ENCODE measurements around the gene PXMP4.

The PXMP4 gene

DNA sequence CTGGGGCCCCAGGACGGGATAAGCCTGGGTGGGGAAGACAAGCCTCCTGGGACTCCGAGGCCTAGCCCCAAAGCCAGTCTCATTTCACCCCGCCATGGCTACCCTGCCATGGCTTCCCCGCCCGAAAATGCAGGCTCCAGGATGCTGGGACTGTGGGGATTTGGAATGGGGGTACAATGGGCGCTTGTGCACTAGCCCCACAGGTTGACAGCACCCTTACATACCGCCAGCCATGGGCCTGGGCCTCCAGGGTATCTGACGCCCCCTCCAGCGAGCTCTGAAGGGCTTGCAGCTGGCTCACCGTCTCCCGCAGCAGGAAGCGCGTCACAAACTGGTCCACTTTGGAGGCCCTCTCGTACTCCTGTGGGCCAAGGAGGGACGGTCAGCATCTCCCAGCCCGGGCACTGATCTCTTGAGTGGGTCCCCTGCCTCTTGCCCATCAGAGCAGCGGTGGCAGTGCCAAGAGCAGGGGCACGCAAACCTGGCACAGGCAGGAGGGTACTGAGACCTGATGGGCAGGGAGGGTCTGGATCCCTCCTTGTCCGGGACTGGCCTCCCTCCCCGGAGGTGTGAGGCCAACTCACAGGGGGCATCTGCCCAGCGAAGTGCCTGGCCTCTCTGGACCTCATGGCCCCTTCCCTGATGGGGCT, 60.0 kb downstream of the PXMP4 start:
- Histone ChIP-seq H3K9me3 (ENCODE audit: control insufficient read depth, insufficient read depth, low read length) (no peaks in the 10 kb centered on the region), H3K4me1 (ENCODE audit: control insufficient read depth, insufficient read depth, low read length) (peaks cover 3% of the 10 kb centered on the region), H3K4me3 (ENCODE audit: low read depth, low read length) (no peak overlapping the region), H3K36me3 (ENCODE audit: control insufficient read depth, insufficient read depth, low read length) (peaks cover 11% of the 10 kb centered on the region), H3K27me3 (ENCODE audit: control insufficient read depth, insufficient read depth, low read length) (no peaks in the 10 kb centered on the region), H3K9ac (ENCODE audit: low read depth, low read length) (no peak overlapping the region)

- Histone ChIP-seq H3K9me3 (ENCODE audit: control insufficient read depth, insufficient read depth, low read length) (no peaks in the 10 kb centered on the region), H3K27me3 (ENCODE audit: control insufficient read depth, insufficient read depth, low read length) (no peaks in the 10 kb centered on the region), H3K4me1 (ENCODE audit: control insufficient read depth, insufficient read depth, low read length) (peaks cover 3% of the 10 kb centered on the region), H3K9ac (ENCODE audit: low read depth, low read length) (no peak overlapping the region), H3K36me3 (ENCODE audit: control insufficient read depth, insufficient read depth, low read length) (peaks cover 11% of the 10 kb centered on the region), H3K4me3 (ENCODE audit: low read depth, low read length) (no peak overlapping the region)
Observed at GRCh38 chr20:33659341-33660034, 60.6 kb downstream of the PXMP4 start.

- peaks cover 11% of the 10 kb centered on the region for H3K36me3 ChIP-seq (ENCODE audit: control insufficient read depth, insufficient read depth, low read length)
- H3K27me3 ChIP-seq (ENCODE audit: control insufficient read depth, insufficient read depth, low read length) = no peaks in the 10 kb centered on the region
- no peak overlapping the region for H3K9ac ChIP-seq (ENCODE audit: low read depth, low read length)
- H3K9me3 ChIP-seq (ENCODE audit: control insufficient read depth, insufficient read depth, low read length) = no peaks in the 10 kb centered on the region
- no peak overlapping the region for H3K4me3 ChIP-seq (ENCODE audit: low read depth, low read length)
- peaks cover 3% of the 10 kb centered on the region for H3K4me1 ChIP-seq (ENCODE audit: control insufficient read depth, insufficient read depth, low read length)
Observed at GRCh38 chr20:33658929-33659328, 61.2 kb downstream of the PXMP4 start.

DNA sequence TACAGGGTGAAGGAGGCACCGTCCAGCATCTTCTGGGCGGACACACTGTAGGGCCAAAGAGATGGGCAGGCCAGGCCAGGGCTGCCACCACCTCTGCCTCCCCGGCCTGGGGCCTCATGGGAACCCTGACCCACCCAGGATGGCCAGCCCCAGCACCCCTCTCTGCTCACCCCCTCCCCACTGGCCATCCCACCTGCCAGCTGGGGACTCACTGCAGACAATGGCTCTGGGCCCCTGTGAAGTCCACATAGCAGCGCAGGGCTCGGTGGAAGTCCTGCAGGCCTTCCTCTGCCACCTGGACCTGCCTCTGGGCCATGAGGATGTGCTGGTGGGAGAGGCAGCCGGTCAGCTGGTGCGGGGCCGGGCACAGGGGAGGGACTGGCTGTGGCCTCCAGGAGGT, 61.6 kb downstream of the PXMP4 start:
- Histone ChIP-seq H3K9ac (ENCODE audit: low read depth, low read length) (no peak overlapping the region), H3K9me3 (ENCODE audit: control insufficient read depth, insufficient read depth, low read length) (no peaks in the 10 kb centered on the region), H3K4me3 (ENCODE audit: low read depth, low read length) (no peak overlapping the region), H3K4me1 (ENCODE audit: control insufficient read depth, insufficient read depth, low read length) (peaks cover 3% of the 10 kb centered on the region), H3K36me3 (ENCODE audit: control insufficient read depth, insufficient read depth, low read length) (peaks cover 11% of the 10 kb centered on the region), H3K27me3 (ENCODE audit: control insufficient read depth, insufficient read depth, low read length) (no peaks in the 10 kb centered on the region)

- H3K4me3 ChIP-seq (ENCODE audit: low read depth, low read length) = no peak overlapping the region
- no peaks in the 10 kb centered on the region for H3K27me3 ChIP-seq (ENCODE audit: control insufficient read depth, insufficient read depth, low read length)
- H3K9me3 ChIP-seq (ENCODE audit: control insufficient read depth, insufficient read depth, low read length) = no peaks in the 10 kb centered on the region
- peaks cover under 1% of the 10 kb centered on the region for H3K4me1 ChIP-seq (ENCODE audit: control insufficient read depth, insufficient read depth, low read length)
- H3K9ac ChIP-seq (ENCODE audit: low read depth, low read length) = no peak overlapping the region
- peaks cover 11% of the 10 kb centered on the region for H3K36me3 ChIP-seq (ENCODE audit: control insufficient read depth, insufficient read depth, low read length)
Observed at GRCh38 chr20:33657704-33658095, 62.4 kb downstream of the PXMP4 start.

- Histone ChIP-seq H3K9me3 (ENCODE audit: control insufficient read depth, insufficient read depth, low read length) (no peaks in the 10 kb centered on the region), H3K27me3 (ENCODE audit: control insufficient read depth, insufficient read depth, low read length) (no peaks in the 10 kb centered on the region), H3K36me3 (ENCODE audit: control insufficient read depth, insufficient read depth, low read length) (peaks cover 11% of the 10 kb centered on the region), H3K9ac (ENCODE audit: low read depth, low read length) (no peak overlapping the region), H3K4me3 (ENCODE audit: low read depth, low read length) (no peak overlapping the region), H3K4me1 (ENCODE audit: control insufficient read depth, insufficient read depth, low read length) (no peaks in the 10 kb centered on the region)
Observed at GRCh38 chr20:33656783-33657703, 63.1 kb downstream of the PXMP4 start.

- H3K27me3 ChIP-seq (ENCODE audit: control insufficient read depth, insufficient read depth, low read length) = no peaks in the 10 kb centered on the region
- H3K4me1 ChIP-seq (ENCODE audit: control insufficient read depth, insufficient read depth, low read length) = no peaks in the 10 kb centered on the region
- no peak overlapping the region for H3K9ac ChIP-seq (ENCODE audit: low read depth, low read length)
- peaks cover 11% of the 10 kb centered on the region for H3K36me3 ChIP-seq (ENCODE audit: control insufficient read depth, insufficient read depth, low read length)
- no peaks in the 10 kb centered on the region for H3K9me3 ChIP-seq (ENCODE audit: control insufficient read depth, insufficient read depth, low read length)
- no peak overlapping the region for H3K4me3 ChIP-seq (ENCODE audit: low read depth, low read length)
Observed at GRCh38 chr20:33656010-33656782, 63.9 kb downstream of the PXMP4 start.

DNA sequence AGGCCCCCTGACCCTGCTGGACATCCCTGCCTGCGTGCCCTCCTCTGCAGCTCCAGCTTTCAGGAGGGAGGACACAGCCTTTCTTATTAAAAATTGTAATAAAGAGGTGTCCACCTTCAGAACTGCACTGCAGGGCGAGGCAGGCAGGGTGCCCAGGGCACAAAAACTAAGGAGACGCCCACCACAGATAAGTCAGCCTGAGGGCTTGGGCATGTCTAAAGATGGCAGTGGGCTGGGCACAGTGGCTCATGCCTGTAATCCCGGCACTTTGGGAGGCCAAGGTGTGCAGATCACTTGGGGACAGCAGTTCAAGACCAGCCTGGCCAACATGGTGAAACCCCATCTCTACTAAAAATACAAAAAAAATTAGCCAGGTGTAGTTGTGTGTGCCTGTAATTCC, 64.9 kb downstream of the PXMP4 start:
- no peaks in the 10 kb centered on the region for H3K27me3 ChIP-seq (ENCODE audit: control insufficient read depth, insufficient read depth, low read length)
- peaks cover 10% of the 10 kb centered on the region for H3K36me3 ChIP-seq (ENCODE audit: control insufficient read depth, insufficient read depth, low read length)
- H3K9me3 ChIP-seq (ENCODE audit: control insufficient read depth, insufficient read depth, low read length) = no peaks in the 10 kb centered on the region
- no peak overlapping the region for H3K9ac ChIP-seq (ENCODE audit: low read depth, low read length)
- H3K4me3 ChIP-seq (ENCODE audit: low read depth, low read length) = no peak overlapping the region
- no peaks in the 10 kb centered on the region for H3K4me1 ChIP-seq (ENCODE audit: control insufficient read depth, insufficient read depth, low read length)

DNA sequence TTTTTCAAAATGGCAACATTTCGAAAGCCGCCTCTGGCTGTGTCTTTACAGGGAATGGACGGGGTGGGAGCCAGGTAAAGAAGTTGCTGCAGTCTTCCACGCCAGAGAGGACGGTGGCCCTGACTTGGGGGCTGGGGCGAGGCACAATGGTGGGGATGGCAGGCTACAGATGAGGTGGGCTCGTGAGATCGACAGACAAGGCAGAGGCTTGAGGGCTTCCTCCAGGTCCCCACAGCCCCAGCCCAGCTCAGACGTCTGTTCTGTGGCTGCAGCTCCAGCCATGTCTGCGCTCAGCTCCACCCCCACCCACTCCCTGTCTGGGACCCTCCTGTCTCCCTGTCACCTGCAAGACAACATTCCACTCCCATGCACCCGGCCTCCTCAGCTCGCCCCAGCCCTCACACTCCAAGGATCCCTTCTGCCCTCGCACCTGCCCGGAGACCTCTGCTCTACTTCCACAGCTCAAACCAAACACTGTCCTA, 65.4 kb downstream of the PXMP4 start:
- H3K9me3 ChIP-seq (ENCODE audit: control insufficient read depth, insufficient read depth, low read length) = no peaks in the 10 kb centered on the region
- no peak overlapping the region for H3K9ac ChIP-seq (ENCODE audit: low read depth, low read length)

GRCh38 chr20:33653900-33654596, 66.1 kb downstream of the PXMP4 start:
- no peaks in the 10 kb centered on the region for H3K9me3 ChIP-seq (ENCODE audit: control insufficient read depth, insufficient read depth, low read length)
- no peak overlapping the region for H3K9ac ChIP-seq (ENCODE audit: low read depth, low read length)
- no peaks in the 10 kb centered on the region for H3K4me1 ChIP-seq (ENCODE audit: control insufficient read depth, insufficient read depth, low read length)
- H3K36me3 ChIP-seq (ENCODE audit: control insufficient read depth, insufficient read depth, low read length) = peaks cover 3% of the 10 kb centered on the region
- no peak overlapping the region for H3K4me3 ChIP-seq (ENCODE audit: low read depth, low read length)
- H3K27me3 ChIP-seq (ENCODE audit: control insufficient read depth, insufficient read depth, low read length) = no peaks in the 10 kb centered on the region

More for the DNA sequence above, 65.4 kb downstream of the PXMP4 start:
- Histone ChIP-seq H3K27me3 (ENCODE audit: control insufficient read depth, insufficient read depth, low read length) (no peaks in the 10 kb centered on the region), H3K36me3 (ENCODE audit: control insufficient read depth, insufficient read depth, low read length) (peaks cover 6% of the 10 kb centered on the region), H3K4me1 (ENCODE audit: control insufficient read depth, insufficient read depth, low read length) (no peaks in the 10 kb centered on the region), H3K4me3 (ENCODE audit: low read depth, low read length) (no peak overlapping the region)

Measured in iPS-15b (cell line).